Gastrocnemius medialis (tissue), 4 donors: ENCODE results near the gene FLT1. TPM values are rescaled to one million over a fixed set of nuclear protein-coding genes. Genes with fewer than 3 reads are reported as not detected.

Experiments
- ATAC-seq, 2 donors: fragments of 150-250 bp; one replicate each; pipeline ENCODE4 v1.9.1; 2016
- DNase-seq, 2 donors: peaks; one replicate each; pipeline ENCODE4 v3.0.0-alpha.2; 2019
- H3K27ac ChIP-seq, 4 donors: fragments of 200-600 bp; sonication (generic); 1 replicate in 1 of 4; 2 replicates in 3 of 4; pipeline ENCODE4 v1.5.1; 2016 to 2018; ENCODE audit warnings: mild to moderate bottlenecking in 2 of 4, moderate library complexity in 1 of 4
- H3K27me3 ChIP-seq, 3 donors: fragments of 200-600 bp; sonication (generic) in 2 of 3; 1 replicate in 1 of 3; 2 replicates in 2 of 3; pipeline versions ENCODE4 v1.5.1 to v1.6.0; 2016 to 2019; ENCODE audit warnings: mild to moderate bottlenecking in 1 of 3, moderate library complexity in 1 of 3
- H3K36me3 ChIP-seq, 2 donors: fragments of 200-600 bp; sonication (generic) in 1 of 2; one replicate each; pipeline ENCODE4 v1.5.1; 2017 to 2018
- H3K4me1 ChIP-seq, 2 donors: fragments of 200-600 bp; sonication (generic) in 1 of 2; one replicate each; pipeline ENCODE4 v1.5.1; 2016 to 2017; ENCODE audit warnings: mild to moderate bottlenecking in 2 of 2
- H3K4me3 ChIP-seq, 4 donors: fragments of 200-600 bp; sonication (generic) in 3 of 4; 1 replicate in 1 of 4; 2 replicates in 3 of 4; pipeline ENCODE4 v1.5.1; 2016 to 2019; ENCODE audit warnings: mild to moderate bottlenecking in 2 of 4
- H3K9me3 ChIP-seq, 3 donors: fragments of 200-600 bp; sonication (generic) in 2 of 3; 1 replicate in 1 of 3; 2 replicates in 2 of 3; pipeline ENCODE4 v1.5.1; 2016 to 2019
- CTCF ChIP-seq, 5 experiments: fragments of 450-650 bp in 3 of 5; fragments of 200-600 bp in 2 of 5; sonication (generic) in 2 of 5; IDR thresholded peaks in 4 of 5; conservative IDR thresholded peaks in 1 of 5; 1 replicate in 4 of 5; 2 replicates in 1 of 5; pipeline ENCODE4 v1.5.1; 2016 to 2019; ENCODE audit warnings: antibody characterized with exemption in 5 of 5, mild to moderate bottlenecking in 3 of 5, moderate library complexity in 3 of 5
- POLR2A ChIP-seq, 2 donors: fragments of 450-650 bp; IDR thresholded peaks; one replicate each; pipeline ENCODE4 v1.6.1; 2017; ENCODE audit warnings: antibody characterized with exemption in 2 of 2, mild to moderate bottlenecking in 2 of 2, moderate library complexity in 2 of 2
- in situ Hi-C, 4 donors: fragments of 200-750 bp; cut with MboI; loops; one replicate each; pipeline versions ENCODE4 v1.15.0 to v1.8.0; 2017; ENCODE audit warnings: low sequenced_read_pairs in 4 of 4
- intact Hi-C: fragments of 100-400 bp; cut with DNase I; formaldehyde crosslinking; loops from one replicate; pipeline ENCODE4 v1.15.1; 2023; ENCODE audit warnings: low total_unique reads
- total RNA-seq, 4 donors: library from RNA; depleted of rRNA; stranded (reverse); fragments of >200 nt; gene quantifications; one replicate each; pipeline versions ENCODE4 v1.1.0 to v1.2.3, GENCODE V29; 2016

FLT1 gene
- total RNA-seq, 4 donors from 2014 or later, result 20.7 to 42.9 (median 29.5) TPM

GRCh38 chr13:28347456-28348371, 147.2 kb downstream of the FLT1 start:
- no peaks in the 10 kb centered on the region for H3K4me1 ChIP-seq
- in situ Hi-C loops (loop anchor here in 1 of 4 donors (25.0 kb wide), 1 partner anchor 440 kb away; no protein-coding TSS in a partner anchor), intact Hi-C loops (no loop called here)
- TF ChIP-seq CTCF (IDR thresholded peaks at IDR 0.05 in 4 of 5, conservative IDR thresholded peaks at IDR 0.05 in 1 of 5) (no peak), POLR2A (IDR thresholded peaks at IDR 0.05) (no peak)
- H3K27me3 ChIP-seq, result peaks cover 0 to 2% (median 0%) of the 10 kb centered on the region in 3 donors
- no peak overlapping the region for H3K4me3 ChIP-seq
- ATAC-seq (no peak), DNase-seq (no peak)
- no peak overlapping the region for H3K27ac ChIP-seq
- H3K9me3 ChIP-seq, result no peaks in the 10 kb centered on the region
- no peaks in the 10 kb centered on the region for H3K36me3 ChIP-seq

- no peaks in the 10 kb centered on the region for H3K9me3 ChIP-seq
- H3K27me3 ChIP-seq, result peaks cover 0 to 2% (median 0%) of the 10 kb centered on the region in 3 donors
- no peak for TF ChIP-seq CTCF (IDR thresholded peaks at IDR 0.05 in 4 of 5, conservative IDR thresholded peaks at IDR 0.05 in 1 of 5)
- no peak for TF ChIP-seq POLR2A (IDR thresholded peaks at IDR 0.05)
- no peak overlapping the region for H3K27ac ChIP-seq
- intact Hi-C loops (no loop called here), in situ Hi-C loops (loop anchor here in 1 of 4 donors (25.0 kb wide), 1 partner anchor 441 kb away; no protein-coding TSS in a partner anchor)
- DNase-seq (no peak), ATAC-seq (no peak)
- no peaks in the 10 kb centered on the region for H3K36me3 ChIP-seq
- no peak overlapping the region for H3K4me3 ChIP-seq
- H3K4me1 ChIP-seq, result no peaks in the 10 kb centered on the region
These were observed 148.8 kb downstream of the FLT1 start for GRCh38 chr13:28346154-28346553.

- DNase-seq (no peak), ATAC-seq (no peak)
- intact Hi-C loops (no loop called here), in situ Hi-C loops (loop anchor here in 1 of 4 donors (25.0 kb wide), 1 partner anchor 443 kb away; no protein-coding TSS in a partner anchor)
- H3K27ac ChIP-seq, result no peak overlapping the region
- no peaks in the 10 kb centered on the region for H3K9me3 ChIP-seq
- no peak for TF ChIP-seq CTCF (IDR thresholded peaks at IDR 0.05 in 4 of 5, conservative IDR thresholded peaks at IDR 0.05 in 1 of 5)
- no peak for TF ChIP-seq POLR2A (IDR thresholded peaks at IDR 0.05)
- H3K27me3 ChIP-seq, result peaks cover 0 to 2% (median 0%) of the 10 kb centered on the region in 3 donors
- no peak overlapping the region for H3K4me3 ChIP-seq
- H3K4me1 ChIP-seq, result no peaks in the 10 kb centered on the region
- H3K36me3 ChIP-seq, result no peaks in the 10 kb centered on the region
These were observed 150.8 kb downstream of the FLT1 start for GRCh38 chr13:28344163-28344562.

GRCh38 chr13:28342251-28342650, 152.7 kb downstream of the FLT1 start:
- Histone ChIP-seq H3K9me3 (no peaks in the 10 kb centered on the region), H3K27ac (no peak overlapping the region), H3K36me3 (no peaks in the 10 kb centered on the region), H3K27me3 (peaks cover 0 to 2% (median 0%) of the 10 kb centered on the region in 3 donors), H3K4me3 (no peak overlapping the region), H3K4me1 (peaks cover 11% of the 10 kb centered on the region in 2 donors)
- DNase-seq, result no peak
- no peak for ATAC-seq
- in situ Hi-C loops, result loop anchor here in 1 of 4 donors (25.0 kb wide), 1 partner anchor 445 kb away; no protein-coding TSS in a partner anchor
- intact Hi-C loops, result no loop called here
- no peak for TF ChIP-seq POLR2A (IDR thresholded peaks at IDR 0.05)

GRCh38 chr13:28340272-28340793, 154.6 kb downstream of the FLT1 start:
- Histone ChIP-seq H3K4me1 (peaks cover 11 to 13% of the 10 kb centered on the region in 2 donors), H3K4me3 (no peak overlapping the region), H3K27me3 (no peaks in the 10 kb centered on the region), H3K36me3 (no peaks in the 10 kb centered on the region), H3K9me3 (no peaks in the 10 kb centered on the region), H3K27ac (peak overlapping the region in 2 of 4 donors; percentile 38 to 54)
- intact Hi-C loops, result no loop called here
- no peak for TF ChIP-seq POLR2A (IDR thresholded peaks at IDR 0.05)
- TF ChIP-seq CTCF (IDR thresholded peaks at IDR 0.05 in 4 of 5, conservative IDR thresholded peaks at IDR 0.05 in 1 of 5), result no peak
- in situ Hi-C loops, result loop anchor here in 1 of 4 donors (25.0 kb wide), 1 partner anchor 447 kb away; no protein-coding TSS in a partner anchor
- ATAC-seq (no peak), DNase-seq (no peak)
